Measurements from ENCODE around the gene FAM107B. TPM values are rescaled to one million over a fixed set of nuclear protein-coding genes. Genes with fewer than 3 reads are reported as not detected.
A peak's percentile ranks its signal among the peaks of the same experiment; 100 is the strongest.

The FAM107B gene
- total RNA-seq, 1 donor from 2014 or later: 286 TPM

DNA sequence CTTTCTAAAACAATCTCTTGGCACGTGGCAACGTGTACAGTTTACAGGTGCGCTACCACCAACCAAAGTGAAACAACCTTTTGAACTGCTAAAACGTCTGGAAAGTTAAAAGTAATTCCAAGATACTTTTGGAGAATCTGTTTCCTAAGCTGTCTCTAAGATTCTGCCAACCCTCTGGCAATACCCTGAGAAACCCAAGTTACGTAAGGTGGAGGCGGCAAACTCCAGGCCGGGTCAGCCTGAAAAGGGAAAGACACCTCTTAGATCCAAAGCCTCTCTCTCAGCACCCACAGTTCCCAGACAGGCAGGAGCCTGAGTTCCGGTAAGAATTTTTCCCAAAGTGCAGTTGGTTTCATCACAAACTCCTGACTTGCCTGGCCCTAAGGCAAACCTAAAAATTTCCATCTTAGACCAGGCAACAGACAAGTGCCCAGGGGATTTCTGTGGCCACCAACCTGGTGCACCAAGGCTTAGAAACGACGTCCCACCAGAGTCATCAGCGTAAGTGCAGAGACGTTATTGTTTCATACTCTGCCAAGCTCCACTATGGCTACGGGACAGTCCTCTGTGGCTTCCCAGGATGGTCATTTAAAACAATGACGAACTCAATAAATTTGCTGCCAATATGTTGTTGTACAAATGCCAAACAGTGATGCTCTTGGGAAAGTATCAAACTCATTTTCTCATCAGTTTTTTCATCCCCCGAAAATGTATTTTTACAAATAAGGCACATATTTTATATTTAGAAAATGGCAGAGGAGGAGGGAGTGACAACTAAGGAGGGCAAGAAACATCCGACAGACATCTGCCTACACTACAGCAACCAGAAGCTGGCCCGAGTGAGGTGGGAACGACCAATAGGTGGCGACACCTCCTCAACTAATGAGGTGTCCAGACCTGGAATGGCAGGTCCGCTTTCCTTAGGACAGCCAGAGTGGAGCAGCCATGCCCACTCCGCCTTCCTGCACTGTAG lies 238.2 kb downstream of the FAM107B start:
- H3K27ac Mint-ChIP-seq: peak overlapping the region; percentile 41
- ChIA-PET POLR2A (interaction anchor here (1.2 kb wide), 1 partner anchor 62 kb away, joined by 3 read pairs; no protein-coding TSS in a partner anchor), CTCF (interaction anchor here (0.6 to 3.9 kb wide), 19 partner anchors 9 to 436 kb away, joined by 3 to 34 read pairs (median 5); partner anchors contain the start of genes CDNF, HSPA14 and MSANTD7)
- H3K4me1 Mint-ChIP-seq: peaks cover 37% of the 10 kb centered on the region
- DNase-seq (no peak), ATAC-seq (ENCODE audit: low read depth) (peak; percentile 60)
- peaks cover 90% of the 10 kb centered on the region for H3K36me3 Mint-ChIP-seq (ENCODE audit: low read depth)
- H3K9me3 Mint-ChIP-seq: no peaks in the 10 kb centered on the region
- H3K27me3 Mint-ChIP-seq: no peaks in the 10 kb centered on the region
- intact Hi-C loops (cut with micrococcal nuclease): loop anchor here (1.0 kb wide), 1 partner anchor 287 kb away; no protein-coding TSS in a partner anchor
- no peak overlapping the region for H3K4me3 Mint-ChIP-seq
- TF ChIP-seq, protein P1, sequence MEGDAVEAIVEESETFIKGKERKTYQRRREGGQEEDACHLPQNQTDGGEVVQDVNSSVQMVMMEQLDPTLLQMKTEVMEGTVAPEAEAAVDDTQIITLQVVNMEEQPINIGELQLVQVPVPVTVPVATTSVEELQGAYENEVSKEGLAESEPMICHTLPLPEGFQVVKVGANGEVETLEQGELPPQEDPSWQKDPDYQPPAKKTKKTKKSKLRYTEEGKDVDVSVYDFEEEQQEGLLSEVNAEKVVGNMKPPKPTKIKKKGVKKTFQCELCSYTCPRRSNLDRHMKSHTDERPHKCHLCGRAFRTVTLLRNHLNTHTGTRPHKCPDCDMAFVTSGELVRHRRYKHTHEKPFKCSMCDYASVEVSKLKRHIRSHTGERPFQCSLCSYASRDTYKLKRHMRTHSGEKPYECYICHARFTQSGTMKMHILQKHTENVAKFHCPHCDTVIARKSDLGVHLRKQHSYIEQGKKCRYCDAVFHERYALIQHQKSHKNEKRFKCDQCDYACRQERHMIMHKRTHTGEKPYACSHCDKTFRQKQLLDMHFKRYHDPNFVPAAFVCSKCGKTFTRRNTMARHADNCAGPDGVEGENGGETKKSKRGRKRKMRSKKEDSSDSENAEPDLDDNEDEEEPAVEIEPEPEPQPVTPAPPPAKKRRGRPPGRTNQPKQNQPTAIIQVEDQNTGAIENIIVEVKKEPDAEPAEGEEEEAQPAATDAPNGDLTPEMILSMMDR (IDR thresholded peaks at IDR 0.05): no peak

DNA sequence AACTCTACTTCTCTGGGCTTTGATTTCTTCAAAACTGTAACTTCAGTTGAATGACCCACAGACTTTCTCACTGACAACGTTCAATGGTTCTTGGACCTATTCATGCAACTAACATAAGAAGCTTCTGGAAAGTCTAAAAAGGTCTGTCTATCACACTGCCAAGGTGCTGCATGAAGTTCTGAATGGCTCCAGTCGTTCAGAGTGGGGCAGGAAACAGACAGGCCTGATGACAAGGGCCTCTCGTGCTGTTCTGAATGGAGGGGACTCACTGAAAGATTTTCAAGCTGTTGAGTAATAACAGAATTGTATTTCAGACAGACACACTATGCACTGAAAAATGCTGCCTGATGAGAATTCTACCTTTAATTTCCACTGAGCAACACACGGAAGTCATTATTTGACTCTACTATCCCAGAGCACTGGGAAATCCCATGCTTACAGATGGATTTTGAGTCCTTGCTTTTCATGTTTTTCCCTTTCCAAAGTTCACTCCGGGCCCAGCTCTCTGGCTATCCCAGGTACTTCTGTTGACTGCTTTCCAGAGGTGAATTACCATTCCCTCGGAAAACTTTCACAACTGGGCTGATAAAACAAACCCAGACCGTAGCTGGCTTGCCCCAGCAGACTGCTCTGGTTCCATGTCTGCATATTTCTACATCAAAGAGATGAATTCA lies 239.1 kb downstream of the FAM107B start:
- Mint-ChIP-seq H3K4me3 (no peak overlapping the region), H3K27ac (peak overlapping the region; percentile 7), H3K9me3 (no peaks in the 10 kb centered on the region), H3K27me3 (no peaks in the 10 kb centered on the region), H3K36me3 (ENCODE audit: low read depth) (peaks cover 87% of the 10 kb centered on the region), H3K4me1 (peaks cover 36% of the 10 kb centered on the region)
- TF ChIP-seq, protein P1 (IDR thresholded peaks at IDR 0.05): no peak
- DNase-seq (no peak), ATAC-seq (ENCODE audit: low read depth) (no peak)
- POLR2A ChIA-PET: no interaction called here
- CTCF ChIA-PET: interaction anchor here (0.6 to 3.9 kb wide), 7 partner anchors 10 to 413 kb away, joined by 3 to 34 read pairs (median 4); no protein-coding TSS in a partner anchor
- intact Hi-C loops (cut with micrococcal nuclease): no loop called here

DNA sequence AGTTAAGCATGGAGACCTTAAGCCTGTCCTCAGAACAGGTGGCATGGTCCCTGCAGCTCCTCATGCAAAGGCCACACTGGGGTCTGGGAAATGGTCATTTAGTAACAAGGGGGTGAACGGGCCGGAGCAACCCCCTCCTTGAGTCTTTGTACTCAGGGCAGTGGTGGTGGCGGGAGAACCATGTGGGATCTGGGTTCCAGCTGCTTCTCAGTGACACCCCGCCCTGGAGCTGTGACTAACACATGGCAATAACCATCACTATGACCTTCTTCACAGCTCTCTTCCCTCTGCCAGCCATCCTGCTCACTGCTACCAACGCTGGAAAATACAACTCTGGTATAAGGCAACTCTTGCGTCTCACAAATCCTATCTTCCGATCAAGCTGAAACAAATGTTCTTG lies 240.5 kb downstream of the FAM107B start:
- no peak overlapping the region for H3K27ac Mint-ChIP-seq
- ATAC-seq (ENCODE audit: low read depth) (no peak), DNase-seq (no peak)
- TF ChIP-seq, protein P1 (IDR thresholded peaks at IDR 0.05): no peak
- no peak overlapping the region for H3K4me3 Mint-ChIP-seq
- no peaks in the 10 kb centered on the region for H3K27me3 Mint-ChIP-seq
- peaks cover 89% of the 10 kb centered on the region for H3K36me3 Mint-ChIP-seq (ENCODE audit: low read depth)
- ChIA-PET POLR2A (no interaction called here), CTCF (no interaction called here)
- H3K4me1 Mint-ChIP-seq: peaks cover 23% of the 10 kb centered on the region
- H3K9me3 Mint-ChIP-seq: no peaks in the 10 kb centered on the region
- intact Hi-C loops (cut with micrococcal nuclease): no loop called here

DNA sequence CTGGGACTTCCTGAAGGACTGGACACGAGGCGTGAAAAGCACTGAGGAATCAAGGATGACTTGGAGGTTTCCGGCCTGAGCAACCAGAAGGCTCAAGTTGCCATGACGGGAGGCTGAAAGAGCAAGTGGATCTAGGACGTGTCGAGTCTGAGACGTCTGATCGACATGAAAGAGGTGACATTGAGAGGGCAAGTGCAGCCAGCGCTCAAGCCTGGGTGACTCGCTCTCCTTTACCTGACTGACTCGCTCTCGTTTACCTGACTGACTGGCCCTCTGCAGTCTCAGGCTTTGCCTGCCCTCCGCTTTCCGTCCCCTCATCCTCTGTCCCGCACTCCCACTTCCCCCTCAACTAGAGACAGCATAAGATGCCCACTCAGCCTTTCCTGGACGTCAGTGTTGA lies 241.4 kb downstream of the FAM107B start:
- ChIA-PET POLR2A (no interaction called here), CTCF (no interaction called here)
- TF ChIP-seq, protein P1 (IDR thresholded peaks at IDR 0.05): no peak
- peaks cover 89% of the 10 kb centered on the region for H3K36me3 Mint-ChIP-seq (ENCODE audit: low read depth)
- DNase-seq (no peak), ATAC-seq (ENCODE audit: low read depth) (no peak)
- intact Hi-C loops (cut with micrococcal nuclease): no loop called here
- no peaks in the 10 kb centered on the region for H3K27me3 Mint-ChIP-seq
- no peak overlapping the region for H3K4me3 Mint-ChIP-seq
- no peak overlapping the region for H3K27ac Mint-ChIP-seq
- H3K9me3 Mint-ChIP-seq: no peaks in the 10 kb centered on the region
- peaks cover 19% of the 10 kb centered on the region for H3K4me1 Mint-ChIP-seq

Measured in activated B cell treated with CpG ODN at 0.5 μM for 24 hours (primary cell).